GM15510 (cell line): Measurements from ENCODE around the gene CMKLR1.

Experiments
- POLR2A ChIP-seq: IDR thresholded peaks from 3 replicates; pipeline ENCODE4 v1.6.1; 2011; ENCODE audit warnings: borderline replicate concordance; ENCODE audit not compliant: insufficient read length; ENCODE audit errors: extremely low read depth

CMKLR1 gene

DNA sequence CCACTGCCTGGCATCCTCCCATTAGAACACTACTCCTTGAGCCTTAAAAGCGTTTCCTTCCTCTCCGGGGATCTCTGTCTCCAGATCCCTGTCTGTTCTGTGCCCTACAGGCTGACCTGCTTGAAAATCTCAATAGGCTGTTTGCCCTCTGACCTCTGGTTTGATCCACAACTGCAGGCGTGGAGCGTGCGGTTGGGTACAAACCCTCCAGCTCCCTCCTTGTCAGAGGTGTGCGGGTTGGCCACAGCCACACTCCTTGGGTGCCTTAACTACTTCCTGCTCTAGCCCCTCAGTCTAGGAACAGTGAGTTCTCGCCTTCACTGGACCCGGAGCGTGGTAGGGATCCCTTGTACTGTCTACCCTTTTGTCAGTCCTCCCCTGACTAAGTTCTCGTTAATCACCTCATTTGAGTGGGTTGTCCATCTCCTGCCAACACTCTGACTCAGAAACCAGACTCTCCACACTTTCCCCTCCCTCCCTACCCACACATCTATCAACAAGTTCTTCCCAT lies 33.1 kb downstream of the CMKLR1 start:
- TF ChIP-seq POLR2A = no peak

DNA sequence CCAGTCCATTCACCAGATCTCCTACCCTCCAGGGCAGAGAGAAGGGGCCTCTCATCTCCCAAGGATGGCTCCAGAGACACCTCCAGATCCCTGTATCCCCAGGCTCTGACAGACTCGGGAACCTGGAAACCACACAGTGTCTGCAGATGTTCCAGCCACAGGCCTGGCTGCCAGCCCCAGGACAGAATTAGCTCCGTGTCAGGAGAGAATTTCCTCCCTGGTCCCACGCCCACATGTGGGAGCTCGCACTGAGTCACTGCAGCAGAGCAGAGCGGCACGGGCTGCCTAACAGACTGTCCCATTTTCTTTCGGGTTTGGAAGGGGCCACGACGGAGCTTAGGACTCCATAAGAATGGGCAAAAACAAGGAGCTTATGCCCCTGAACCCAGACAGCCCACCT lies 33.6 kb downstream of the CMKLR1 start:
- TF ChIP-seq POLR2A = no peak

- no peak for TF ChIP-seq POLR2A
These were observed 34.5 kb downstream of the CMKLR1 start for GRCh38 chr12:108304633-108305032.

DNA sequence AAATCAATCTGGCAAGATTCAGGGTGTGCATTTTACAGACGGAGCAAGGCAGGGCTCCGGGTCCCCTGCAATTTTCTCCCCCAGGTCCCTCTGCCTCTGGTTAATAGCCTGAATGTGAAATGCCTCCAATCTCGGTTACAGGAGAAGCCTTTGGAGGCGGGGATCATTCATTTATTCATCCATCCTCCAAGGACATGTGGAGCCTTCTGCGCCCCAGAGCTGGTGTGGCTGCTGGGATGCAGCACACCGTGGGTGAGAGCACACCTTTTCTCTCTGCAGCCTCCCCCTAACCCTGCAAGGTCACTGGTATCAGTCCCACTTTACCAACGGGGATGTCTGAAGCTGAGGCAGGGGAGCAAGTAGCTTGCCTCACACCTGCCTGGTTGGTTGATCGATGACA lies 35.4 kb downstream of the CMKLR1 start:
- TF ChIP-seq POLR2A = no peak

DNA sequence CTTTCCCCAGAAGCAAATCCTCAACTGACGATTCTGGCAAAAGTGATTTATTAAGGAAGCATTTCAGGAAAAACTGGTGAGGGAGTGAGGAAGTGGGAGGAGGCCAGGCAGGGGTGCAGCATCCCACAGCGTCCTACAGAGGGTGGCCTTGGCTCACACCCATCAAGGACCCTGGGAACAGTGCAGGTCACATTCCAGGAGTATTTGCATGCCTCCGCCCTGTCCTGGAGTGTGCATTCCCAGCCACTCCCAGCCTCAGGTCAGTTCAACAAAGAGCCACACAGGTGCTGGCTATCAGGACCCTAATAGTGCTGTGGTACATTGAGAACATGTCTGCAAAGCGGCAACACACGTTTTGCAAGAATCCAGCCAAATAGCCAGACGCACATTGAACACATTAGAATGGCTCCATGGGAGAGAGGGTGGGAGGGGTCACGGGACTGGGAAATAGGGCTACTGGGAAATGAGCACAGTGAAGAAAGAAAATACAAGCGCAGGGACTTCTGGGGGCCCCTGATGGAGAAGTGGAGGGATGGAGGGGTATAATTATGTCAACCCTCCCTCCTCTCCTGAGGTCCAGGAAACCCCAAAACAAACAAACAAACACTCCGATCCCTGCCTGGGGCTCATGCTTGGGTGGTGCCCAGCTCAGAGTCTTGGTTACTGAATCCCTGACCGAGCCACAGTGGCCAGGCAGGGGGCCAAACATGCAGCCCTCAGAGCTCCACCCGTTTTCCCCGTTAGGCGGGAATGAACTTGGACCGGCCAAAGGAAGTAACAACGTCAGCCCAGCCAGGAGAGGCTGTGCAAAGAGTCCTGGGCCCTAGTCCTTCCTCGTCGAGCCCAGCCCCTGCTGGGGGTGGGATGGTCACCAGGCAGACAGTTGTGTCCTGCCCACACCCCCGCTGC lies 36.5 kb downstream of the CMKLR1 start:
- TF ChIP-seq POLR2A = no peak

- no peak for TF ChIP-seq POLR2A
These were observed 37.1 kb downstream of the CMKLR1 start for GRCh38 chr12:108302016-108302402.

DNA sequence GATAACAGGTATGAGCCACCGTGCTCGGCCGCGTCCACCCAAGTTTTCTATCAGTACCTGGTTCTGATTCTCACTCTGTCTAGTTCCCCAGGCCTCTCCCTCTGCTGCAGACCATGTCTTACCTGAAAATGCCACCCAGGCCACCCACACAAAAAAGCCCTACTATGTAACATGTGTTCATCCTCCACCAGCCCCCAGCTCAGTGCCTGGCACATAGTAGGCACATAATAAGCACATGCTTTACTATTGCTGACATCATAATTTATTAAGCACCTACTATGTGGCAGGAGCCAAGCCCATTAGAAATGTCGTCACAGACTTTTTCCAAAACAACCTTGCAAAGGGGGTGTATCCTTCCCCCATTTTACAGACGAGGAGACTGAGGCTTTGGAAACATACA lies 37.8 kb downstream of the CMKLR1 start:
- TF ChIP-seq POLR2A = no peak

DNA sequence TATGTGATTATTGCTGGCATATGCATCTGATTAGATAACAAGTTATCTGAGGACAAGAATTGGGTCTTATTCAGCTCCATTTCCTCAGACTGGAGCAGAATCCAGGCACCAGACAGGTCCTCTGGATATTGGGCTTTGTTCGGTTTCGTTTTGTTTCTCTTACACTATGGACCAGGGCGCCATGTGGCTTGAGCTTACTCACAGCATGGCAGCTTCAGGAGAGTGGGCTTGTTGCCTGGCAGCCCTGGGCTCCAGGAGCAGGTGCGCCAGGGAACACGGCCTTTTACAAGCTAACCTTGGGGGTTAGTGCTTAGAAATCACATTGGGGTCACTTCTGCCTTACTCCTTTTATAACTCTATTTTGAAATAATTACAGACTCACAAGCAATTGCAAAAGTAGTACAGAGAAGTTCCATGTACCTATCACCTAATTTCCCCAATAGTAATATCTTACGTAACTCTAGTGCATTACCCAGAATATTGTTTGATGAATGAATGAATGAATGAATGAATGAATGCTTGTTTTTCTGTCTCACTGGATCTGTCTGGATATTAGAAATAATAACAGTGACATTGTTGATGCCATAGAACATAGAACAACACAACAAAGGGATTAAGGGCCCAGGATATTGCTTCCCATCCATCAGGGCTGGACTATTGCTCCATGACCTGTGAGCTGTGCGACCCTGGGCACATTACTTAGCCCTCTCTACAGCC lies 39.0 kb downstream of the CMKLR1 start:
- TF ChIP-seq POLR2A = no peak

GRCh38 chr12:108299516-108299915 lies 39.6 kb downstream of the CMKLR1 start:
- TF ChIP-seq POLR2A = no peak

- no peak for TF ChIP-seq POLR2A
These were observed 40.3 kb downstream of the CMKLR1 start for GRCh38 chr12:108298761-108299275.

- TF ChIP-seq POLR2A = no peak
These were observed 41.0 kb downstream of the CMKLR1 start for GRCh38 chr12:108297895-108298760.

DNA sequence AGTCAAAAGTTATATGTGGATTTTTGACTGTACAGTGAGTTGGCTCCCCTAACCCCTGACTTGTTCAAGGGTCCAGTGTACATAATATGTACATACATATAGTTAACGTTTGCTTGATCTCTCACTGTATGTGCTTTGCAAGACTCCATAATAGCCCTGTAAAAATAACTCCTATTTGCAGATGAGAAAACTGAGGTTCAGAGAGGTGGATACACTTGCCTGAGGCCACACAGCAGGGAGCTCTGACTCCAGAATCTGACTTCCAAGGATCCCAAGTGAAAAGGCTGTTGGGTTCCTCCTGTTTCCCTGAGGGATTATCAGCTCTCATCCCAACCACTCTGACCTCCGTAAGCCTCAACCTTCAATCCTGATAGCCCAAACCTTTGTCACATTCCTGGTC lies 41.7 kb downstream of the CMKLR1 start:
- no peak for TF ChIP-seq POLR2A

GRCh38 chr12:108296945-108297344 lies 42.2 kb downstream of the CMKLR1 start:
- no peak for TF ChIP-seq POLR2A

- TF ChIP-seq POLR2A = no peak
These were observed 43.5 kb downstream of the CMKLR1 start for GRCh38 chr12:108295641-108296040.
